Endothelial cell of umbilical vein (primary cell): Measurements from ENCODE around the gene LTBP1. TPM values are rescaled to one million over a fixed set of nuclear protein-coding genes. Genes with fewer than 3 reads are reported as not detected.

Experiments used
- BruUV-seq: library from RNA; stranded (reverse); fragments of 400-500 nt; replicated peaks from 2 replicates; lab custom pipeline; 2021; lab: Mats Ljungman, UMichigan
- CTCF ChIA-PET: fragments of 300-600, 350-600 bp; sonication (Branson Sonifier 250); formaldehyde crosslinking; loops from one replicate; lab custom pipeline; 2021; ENCODE audit warnings: antibody characterized with exemption, inconsistent platforms; lab: Charles Lee
- POLR2A ChIA-PET: fragments of 300-600, 350-600 bp; sonication (Branson Sonifier 250); formaldehyde crosslinking; loops from one replicate; lab custom pipeline; 2021; ENCODE audit warnings: antibody characterized with exemption, inconsistent platforms; lab: Charles Lee
- DNase-seq: peaks from one replicate; pipeline ENCODE4 v3.0.0-alpha.2; 2011; ENCODE audit warnings: low read depth, low spot score
- FAIRE-seq: peaks from 2 replicates; lab custom pipeline; 2011; peaks lifted over from hg19 to GRCh38; lab: Jason Lieb, UNC
- H2AFZ ChIP-seq: 2 replicates; pipeline ENCODE4 v1.6.0; 2012; ENCODE audit warnings: low read depth, low read length, control low read depth, inconsistent platforms
- H3K27ac ChIP-seq: 2 replicates; pipeline ENCODE4 v1.5.1; 2011; ENCODE audit warnings: low read depth, mild to moderate bottlenecking, control low read depth, low read length, moderate library complexity; ENCODE audit not compliant: insufficient read depth
- H3K27me3 ChIP-seq, 2 experiments: 2 replicates each; pipeline versions ENCODE4 v1.6.0 to v1.6.1; 2011; ENCODE audit warnings: low read length in 2 of 2, mixed read lengths in 1 of 2; ENCODE audit not compliant: control insufficient read depth in 2 of 2, insufficient read depth in 2 of 2
- H3K36me3 ChIP-seq, 2 experiments: 2 replicates in 1 of 2; 3 replicates in 1 of 2; pipeline ENCODE4 v1.5.1; 2011; ENCODE audit warnings: low read length in 2 of 2, mild to moderate bottlenecking in 1 of 2, moderate library complexity in 1 of 2; ENCODE audit not compliant: control insufficient read depth in 2 of 2, insufficient read depth in 2 of 2; ENCODE audit errors: extremely low read depth in 1 of 2
- H3K4me1 ChIP-seq: 3 replicates; pipeline ENCODE4 v1.5.1; 2011; ENCODE audit warnings: mild to moderate bottlenecking, low read length; ENCODE audit not compliant: control insufficient read depth, insufficient read depth; ENCODE audit errors: extremely low read depth
- H3K4me2 ChIP-seq: 2 replicates; pipeline ENCODE4 v1.6.1; 2011; ENCODE audit warnings: low read length, control low read depth, mixed read lengths; ENCODE audit not compliant: insufficient read depth
- H3K4me3 ChIP-seq, 3 experiments: fragments of 200-600 bp in 1 of 3; sonication (generic), shearing (Covaris generic) in 1 of 3; replicated peaks in 1 of 3; 2 replicates each; pipeline ENCODE4 v1.5.1; 2011 to 2016; ENCODE audit warnings: control low read depth in 3 of 3, low read length in 3 of 3, mild to moderate bottlenecking in 2 of 3, inconsistent platforms in 1 of 3, low read depth in 1 of 3, moderate library complexity in 1 of 3; ENCODE audit not compliant: insufficient read depth in 1 of 3
- H3K79me2 ChIP-seq: 2 replicates; pipeline ENCODE4 v1.6.0; 2012; ENCODE audit warnings: low read length, inconsistent platforms; ENCODE audit not compliant: control insufficient read depth, insufficient read depth
- H3K9ac ChIP-seq: replicated peaks from 2 replicates; pipeline ENCODE3; 2011; ENCODE audit warnings: low read length, control low read depth; ENCODE audit not compliant: insufficient read depth; ENCODE audit errors: extremely low read depth
- H3K9me1 ChIP-seq: replicated peaks from 3 replicates; pipeline ENCODE4 v1.6.0; 2011; ENCODE audit warnings: mild to moderate bottlenecking, low read length; ENCODE audit not compliant: control insufficient read depth, insufficient read depth; ENCODE audit errors: extremely low read depth
- H3K9me3 ChIP-seq: replicated peaks from 2 replicates; pipeline ENCODE4 v1.5.1; 2012; ENCODE audit warnings: low read length, inconsistent platforms; ENCODE audit not compliant: control insufficient read depth, insufficient read depth
- H4K20me1 ChIP-seq: replicated peaks from 2 replicates; pipeline ENCODE3; 2011; ENCODE audit warnings: mild to moderate bottlenecking, low read length; ENCODE audit not compliant: control insufficient read depth, insufficient read depth; ENCODE audit errors: extremely low read depth
- CTCF ChIP-seq, 2 donors: IDR thresholded peaks; 1 replicate in 1 of 2; 2 replicates in 1 of 2; pipeline ENCODE4 v1.5.1; 2011; ENCODE audit warnings: low read length in 2 of 2, mild to moderate bottlenecking in 2 of 2, moderate library complexity in 2 of 2, control low read depth in 1 of 2, inconsistent platforms in 1 of 2, low read depth in 1 of 2; ENCODE audit not compliant: insufficient read depth in 1 of 2; ENCODE audit errors: extremely low read depth in 1 of 2
- EZH2 ChIP-seq: IDR thresholded peaks from 2 replicates; pipeline ENCODE4 v1.6.1; 2012; ENCODE audit warnings: borderline replicate concordance, low read depth, mild to moderate bottlenecking, moderate library complexity, low read length, inconsistent platforms; ENCODE audit not compliant: severe bottlenecking
- FOS ChIP-seq: IDR thresholded peaks from 2 replicates; pipeline ENCODE4 v1.6.1; 2011; ENCODE audit warnings: mild to moderate bottlenecking, low read length, moderate library complexity, borderline replicate concordance; ENCODE audit not compliant: insufficient read depth
- GATA2 ChIP-seq: IDR thresholded peaks from 2 replicates; pipeline ENCODE4 v1.7.0; 2011; ENCODE audit warnings: low read depth, mild to moderate bottlenecking, moderate library complexity, mixed read lengths, low read length; ENCODE audit not compliant: insufficient read length, insufficient read depth
- JUN ChIP-seq: IDR thresholded peaks from 2 replicates; pipeline ENCODE4 v1.6.1; 2011; ENCODE audit warnings: borderline replicate concordance, low read depth; ENCODE audit not compliant: insufficient read length, insufficient read depth
- MAX ChIP-seq: IDR thresholded peaks from 2 replicates; pipeline ENCODE4 v1.6.1; 2011; ENCODE audit not compliant: insufficient read depth, insufficient read length
- MYC ChIP-seq: IDR thresholded peaks from one replicate; pipeline ENCODE4 v1.6.1; 2011; ENCODE audit warnings: mild to moderate bottlenecking, low read depth, low read length
- POLR2A ChIP-seq: IDR thresholded peaks from 2 replicates; pipeline ENCODE4 v1.6.1; 2012; ENCODE audit warnings: low read depth, mild to moderate bottlenecking, control low read depth, low read length
- POLR2AphosphoS5 ChIP-seq: IDR thresholded peaks from 2 replicates; pipeline ENCODE4 v1.6.1; 2012; ENCODE audit warnings: low read depth, mild to moderate bottlenecking, control low read depth, low read length, moderate library complexity; ENCODE audit not compliant: insufficient read depth
- dilution Hi-C: fragments of 300-500 bp; cut with MboI; formaldehyde crosslinking; loops from one replicate; pipeline ENCODE4 v1.15.0; 2019; ENCODE audit warnings: low sequenced_read_pairs; ENCODE audit not compliant: extremely low pct_ligation_motif_present
- intact Hi-C: fragments of 100-400 bp; cut with micrococcal nuclease; formaldehyde crosslinking; loops from one replicate; pipeline ENCODE4 v1.10.0; 2022
- polyA plus RNA-seq, 4 experiments: library from polyadenylated mRNA; depleted of rRNA in 3 of 4; stranded (reverse) in 3 of 4; unstranded in 1 of 4; fragments of >200 nt; gene quantifications; 2 replicates each; pipeline versions ENCODE4 v1.2.1 to v1.2.3, GENCODE V29; 2011 to 2012; ENCODE audit warnings: missing spikeins in 1 of 4
- total RNA-seq: library from RNA; stranded (reverse); gene quantifications from 2 replicates; pipeline ENCODE4 v1.2.3, GENCODE V29; 2021

Gene LTBP1
- total and polyA plus RNA-seq, 2 donors (not counting 3 experiments of a cell fraction or from before 2014, with no cell fraction given) = 57.4 to 68.2 TPM

GRCh38 chr2:33083699-33084387 is 137.1 kb downstream of the LTBP1 start:
- no peak for TF ChIP-seq CTCF (IDR thresholded peaks at IDR 0.05; ENCODE audit: extremely low read depth in 1 of 2, insufficient read depth in 1 of 2, low read depth in 1 of 2, low read length in 2 of 2)
- TF ChIP-seq MAX = no peak
- TF ChIP-seq POLR2AphosphoS5 = no peak
- TF ChIP-seq MYC = no peak
- TF ChIP-seq JUN = no peak
- no peak for TF ChIP-seq FOS
- no peak for TF ChIP-seq POLR2A
- no peak for TF ChIP-seq GATA2
- TF ChIP-seq EZH2 = no peak
- no peaks in the 10 kb centered on the region for H3K9me3 ChIP-seq
- H3K4me2 ChIP-seq = no peak overlapping the region
- dilution Hi-C loops = no loop called here
- H3K4me1 ChIP-seq = peaks cover 21% of the 10 kb centered on the region
- H3K9ac ChIP-seq = no peak overlapping the region
- H2AFZ ChIP-seq = no peak overlapping the region
- no peak overlapping the region for H3K27ac ChIP-seq
- CTCF ChIA-PET = interaction anchor here (1.1 to 1.4 kb wide), 2 partner anchors 14 to 358 kb away, joined by 3 to 5 read pairs; no protein-coding TSS in a partner anchor
- no peaks in the 10 kb centered on the region for H3K79me2 ChIP-seq
- DNase-seq = no peak
- H4K20me1 ChIP-seq = no peaks in the 10 kb centered on the region
- intact Hi-C loops = no loop called here
- no peak for FAIRE-seq
- BruUV-seq = no TSS peak
- H3K27me3 ChIP-seq = no peaks in the 10 kb centered on the region
- H3K4me3 ChIP-seq = no peak overlapping the region
- POLR2A ChIA-PET = no interaction called here
- H3K36me3 ChIP-seq = no peaks in the 10 kb centered on the region
- no peaks in the 10 kb centered on the region for H3K9me1 ChIP-seq
